Urothelium cell line (cell line): Measurements from ENCODE around the gene TRIM43.
"Not testable (repeated sequence)": the region's sequence is repeated elsewhere in the genome, so short reads cannot be mapped to it uniquely, and the experiment has no call there.

Experiments
- DNase-seq: peaks from one replicate; pipeline ENCODE4 v3.0.0; 2011; ENCODE audit warnings: low spot score, mixed read lengths
- FAIRE-seq: peaks from 2 replicates; lab custom pipeline; 2011; peaks lifted over from hg19 to GRCh38; lab: Jason Lieb, UNC

Gene TRIM43

GRCh38 chr2:95591701-95592100 is at the start of gene TRIM43:
TRIM43 (plus strand) TSS chr2:95592001; CDS start chr2:95594024, 2,023 bp downstream.
- DNase-seq, FAIRE-seq: not testable (repeated sequence)

- DNase-seq = no peak
- no peak for FAIRE-seq
These were observed 40.7 kb upstream of the TRIM43 start for GRCh38 chr2:95551055-95551568.

GRCh38 chr2:95552911-95553310 is 38.9 kb upstream of the TRIM43 start:
- DNase-seq (no peak), FAIRE-seq (no peak)

GRCh38 chr2:95569170-95569569 is 22.6 kb upstream of the TRIM43 start:
- DNase-seq (no peak), FAIRE-seq (no peak)

- no peak for DNase-seq
- FAIRE-seq = no peak
These were observed 17.9 kb upstream of the TRIM43 start for GRCh38 chr2:95573866-95574265.

GRCh38 chr2:95574506-95574905 is 17.3 kb upstream of the TRIM43 start:
- no peak for FAIRE-seq
- no peak for DNase-seq

- FAIRE-seq = no peak
- DNase-seq = no peak
These were observed 15.9 kb upstream of the TRIM43 start for GRCh38 chr2:95575857-95576256.

- DNase-seq (no peak), FAIRE-seq (no peak)
These were observed 13.3 kb upstream of the TRIM43 start for GRCh38 chr2:95578539-95578938.

- not testable (repeated sequence) for DNase-seq, FAIRE-seq
These were observed 8.3 kb upstream of the TRIM43 start for GRCh38 chr2:95583545-95583944.

- not testable (repeated sequence) for DNase-seq, FAIRE-seq
These were observed 7.5 kb upstream of the TRIM43 start for GRCh38 chr2:95584321-95584720.

- not testable (repeated sequence) for FAIRE-seq, DNase-seq
These were observed 1.8 kb upstream of the TRIM43 start for GRCh38 chr2:95589777-95590536.

- FAIRE-seq, DNase-seq: not testable (repeated sequence)
These were observed 1.2 kb downstream of the TRIM43 start for GRCh38 chr2:95592973-95593372.

GRCh38 chr2:95595012-95595411 is 3.2 kb downstream of the TRIM43 start:
- not testable (repeated sequence) for DNase-seq, FAIRE-seq

- FAIRE-seq, DNase-seq: not testable (repeated sequence)
These were observed 9.5 kb downstream of the TRIM43 start for GRCh38 chr2:95601301-95601700.

- FAIRE-seq, DNase-seq: not testable (repeated sequence)
These were observed 10.3 kb downstream of the TRIM43 start for GRCh38 chr2:95602146-95602545.

GRCh38 chr2:95608356-95608755 is 16.6 kb downstream of the TRIM43 start:
- FAIRE-seq = not testable (repeated sequence)

GRCh38 chr2:95609764-95610163 is 18.0 kb downstream of the TRIM43 start:
- not testable (repeated sequence) for FAIRE-seq, DNase-seq

More at GRCh38 chr2:95608356-95608755, 16.6 kb downstream of the TRIM43 start:
- DNase-seq = not testable (repeated sequence)

GRCh38 chr2:95613048-95613447 is 21.2 kb downstream of the TRIM43 start:
- FAIRE-seq = not testable (repeated sequence)

GRCh38 chr2:95622728-95623127 is 30.9 kb downstream of the TRIM43 start:
- FAIRE-seq, DNase-seq: not testable (repeated sequence)

More at GRCh38 chr2:95613048-95613447, 21.2 kb downstream of the TRIM43 start:
- DNase-seq = not testable (repeated sequence)

- peak; percentile 48 for FAIRE-seq
- not testable (repeated sequence) for DNase-seq
These were observed 39.2 kb downstream of the TRIM43 start for GRCh38 chr2:95630987-95631386.

- not testable (repeated sequence) for DNase-seq, FAIRE-seq
These were observed 41.9 kb downstream of the TRIM43 start for GRCh38 chr2:95633626-95634259.
